Uterus (tissue), 2 donors: ENCODE results near the gene IRX4.

Experiments used
- POLR2A ChIP-seq, 2 donors: fragments of 450-650 bp; IDR thresholded peaks; one replicate each; pipeline ENCODE4 v1.6.1; 2016; ENCODE audit warnings: antibody characterized with exemption in 2 of 2, mild to moderate bottlenecking in 1 of 2, moderate library complexity in 1 of 2
- TF ChIP-seq, protein P1 (sequence below), 4 experiments: fragments of 200-600 bp in 2 of 4; fragments of 450-650 bp in 2 of 4; sonication (generic) in 2 of 4; IDR thresholded peaks; one replicate each; pipeline ENCODE4 v1.5.1; 2016 to 2019; ENCODE audit warnings: antibody characterized with exemption in 4 of 4, mild to moderate bottlenecking in 2 of 4, moderate library complexity in 1 of 4

DNA sequence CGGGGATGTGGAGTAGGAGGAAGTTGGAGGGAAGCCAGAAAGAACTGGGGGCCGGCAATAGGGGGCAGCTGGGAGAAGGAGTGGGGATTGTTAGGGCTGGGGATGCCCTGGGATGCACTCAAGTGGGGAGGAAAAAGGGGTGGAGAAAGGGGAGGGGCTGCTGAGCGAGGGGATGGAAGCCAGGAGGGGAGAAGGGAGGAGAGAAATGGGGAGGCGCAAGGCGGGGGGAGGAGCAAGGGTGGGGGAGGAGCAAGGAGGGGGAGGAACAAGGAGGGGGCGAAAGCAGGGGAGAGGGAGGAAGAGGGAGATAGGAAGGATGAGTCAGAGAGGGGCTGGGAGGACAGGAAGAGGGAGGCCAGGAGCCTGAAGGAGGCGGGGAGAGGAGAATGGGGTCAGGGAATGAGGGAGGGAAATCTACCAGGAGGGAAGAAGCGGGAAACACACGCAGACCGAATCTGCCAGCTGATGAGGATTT lies 1.6 kb downstream of the IRX4 start:
- TF ChIP-seq, protein P1, sequence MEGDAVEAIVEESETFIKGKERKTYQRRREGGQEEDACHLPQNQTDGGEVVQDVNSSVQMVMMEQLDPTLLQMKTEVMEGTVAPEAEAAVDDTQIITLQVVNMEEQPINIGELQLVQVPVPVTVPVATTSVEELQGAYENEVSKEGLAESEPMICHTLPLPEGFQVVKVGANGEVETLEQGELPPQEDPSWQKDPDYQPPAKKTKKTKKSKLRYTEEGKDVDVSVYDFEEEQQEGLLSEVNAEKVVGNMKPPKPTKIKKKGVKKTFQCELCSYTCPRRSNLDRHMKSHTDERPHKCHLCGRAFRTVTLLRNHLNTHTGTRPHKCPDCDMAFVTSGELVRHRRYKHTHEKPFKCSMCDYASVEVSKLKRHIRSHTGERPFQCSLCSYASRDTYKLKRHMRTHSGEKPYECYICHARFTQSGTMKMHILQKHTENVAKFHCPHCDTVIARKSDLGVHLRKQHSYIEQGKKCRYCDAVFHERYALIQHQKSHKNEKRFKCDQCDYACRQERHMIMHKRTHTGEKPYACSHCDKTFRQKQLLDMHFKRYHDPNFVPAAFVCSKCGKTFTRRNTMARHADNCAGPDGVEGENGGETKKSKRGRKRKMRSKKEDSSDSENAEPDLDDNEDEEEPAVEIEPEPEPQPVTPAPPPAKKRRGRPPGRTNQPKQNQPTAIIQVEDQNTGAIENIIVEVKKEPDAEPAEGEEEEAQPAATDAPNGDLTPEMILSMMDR (IDR thresholded peaks at IDR 0.05): no peak
- TF ChIP-seq POLR2A (IDR thresholded peaks at IDR 0.05): no peak
